GM18870 (cell line): ENCODE results near the gene CD248.
A peak's percentile ranks its signal among the peaks of the same experiment; 100 is the strongest.
"Not testable (repeated sequence)": the region's sequence is repeated elsewhere in the genome, so short reads cannot be mapped to it uniquely, and the experiment has no call there.

Experiments used
- ATAC-seq: cut with Tn5 transposase; IDR thresholded peaks from one replicate; pipeline ENCODE4 v1.9.1; 2021; ENCODE audit warnings: moderate library complexity; ENCODE audit not compliant: unreplicated experiment

The CD248 gene

GRCh38 chr11:66277064-66277463, 39.8 kb downstream of the CD248 start:
- not testable (repeated sequence) for ATAC-seq

- ATAC-seq: not testable (repeated sequence)
Observed at GRCh38 chr11:66276619-66277018, 40.2 kb downstream of the CD248 start.

GRCh38 chr11:66275984-66276612, 40.7 kb downstream of the CD248 start:
- no peak for ATAC-seq

- no peak for ATAC-seq
Observed at GRCh38 chr11:66275396-66275795, 41.4 kb downstream of the CD248 start.

GRCh38 chr11:66274219-66274618, 42.6 kb downstream of the CD248 start:
- ATAC-seq: no peak

- no peak for ATAC-seq
Observed at GRCh38 chr11:66272596-66272995, 44.2 kb downstream of the CD248 start.

GRCh38 chr11:66271816-66272215, 45.0 kb downstream of the CD248 start:
- ATAC-seq: no peak

- ATAC-seq: no peak
Observed at GRCh38 chr11:66268952-66269905, 47.6 kb downstream of the CD248 start.

- peak; percentile 83 for ATAC-seq
Observed at GRCh38 chr11:66268244-66268951, 48.4 kb downstream of the CD248 start, which contains the start of gene RAB1B. TSS of gene RAB1B (plus strand) at chr11:66268639. CDS start at chr11:66268680, 41 bp downstream.

GRCh38 chr11:66267379-66268243, 49.2 kb downstream of the CD248 start:
- peak; percentile 18 for ATAC-seq

GRCh38 chr11:66267039-66267378, 49.8 kb downstream of the CD248 start:
- no peak for ATAC-seq

- no peak for ATAC-seq
Observed at GRCh38 chr11:66266378-66267038, 50.3 kb downstream of the CD248 start.

GRCh38 chr11:66265531-66266377, 51.1 kb downstream of the CD248 start:
- ATAC-seq: no peak

- ATAC-seq: no peak
Observed at GRCh38 chr11:66264914-66265313, 51.9 kb downstream of the CD248 start.
